Activated CD4-positive, alpha-beta T cell treated with anti-CD3 and anti-CD28 coated beads, Interleukin-10, Interleukin-2, amounts not matched to agents 100 ng/mL and 50 ng/mL, durations not matched to agents 16 hours and 8 hours (primary cell): ENCODE measurements around the gene GNB1.

ENCODE experiments used
- DNase-seq: peaks from one replicate; pipeline ENCODE4 v3.0.0-alpha.2; 2020

GNB1 gene

GRCh38 chr1:1779691-1780597 is 110.9 kb downstream of the GNB1 start:
- peak; percentile 90 for DNase-seq

- DNase-seq, result no peak
These were observed 111.6 kb downstream of the GNB1 start for GRCh38 chr1:1779320-1779675.

GRCh38 chr1:1778663-1779319 is 112.1 kb downstream of the GNB1 start:
- DNase-seq, result peak; percentile 82

GRCh38 chr1:1777950-1778662 is 112.8 kb downstream of the GNB1 start, which contains the start of gene NADK:
Gene NADK (minus strand): TSS chr1:1778470. CDS start chr1:1765406, 13,064 bp downstream.
- peak; percentile 83 for DNase-seq

- DNase-seq, result no peak
These were observed 113.3 kb downstream of the GNB1 start for GRCh38 chr1:1777583-1777899.

GRCh38 chr1:1776672-1777582 is 114.0 kb downstream of the GNB1 start:
- DNase-seq, result no peak

- no peak for DNase-seq
These were observed 115.3 kb downstream of the GNB1 start for GRCh38 chr1:1775327-1776226.

GRCh38 chr1:1773874-1774273 is 117.0 kb downstream of the GNB1 start:
- no peak for DNase-seq

GRCh38 chr1:1771096-1771495 is 119.8 kb downstream of the GNB1 start:
- DNase-seq, result no peak

- no peak for DNase-seq
These were observed 120.8 kb downstream of the GNB1 start for GRCh38 chr1:1770102-1770501.

- no peak for DNase-seq
These were observed 122.5 kb downstream of the GNB1 start for GRCh38 chr1:1768249-1768992.

- no peak for DNase-seq
These were observed 125.9 kb downstream of the GNB1 start for GRCh38 chr1:1764876-1765470.

- no peak for DNase-seq
These were observed 126.9 kb downstream of the GNB1 start for GRCh38 chr1:1763657-1764621.

- no peak for DNase-seq
These were observed 129.1 kb downstream of the GNB1 start for GRCh38 chr1:1761504-1762376.

- DNase-seq, result no peak
These were observed 130.2 kb downstream of the GNB1 start for GRCh38 chr1:1760715-1761114.

GRCh38 chr1:1760345-1760650 is 130.6 kb downstream of the GNB1 start:
- DNase-seq, result no peak

GRCh38 chr1:1759456-1760344 is 131.2 kb downstream of the GNB1 start:
- DNase-seq, result no peak
